ENCODE measurements around the gene BPHL. TPM values are rescaled to one million over a fixed set of nuclear protein-coding genes. Genes with fewer than 3 reads are reported as not detected.

The BPHL gene
- total RNA-seq, 2 experiments from 2014 or later = 8.4 to 9.5 TPM

GRCh38 chr6:3085074-3085473, 33.4 kb upstream of the BPHL start:
- no peak overlapping the region for H3K4me3 Mint-ChIP-seq
- ATAC-seq (no peak), DNase-seq (no peak)
- peaks cover 42% of the 10 kb centered on the region for H3K36me3 Mint-ChIP-seq (ENCODE audit: low read depth)
- no peak overlapping the region for H3K27ac Mint-ChIP-seq
- TF ChIP-seq CTCF (IDR thresholded peaks at IDR 0.05) = no peak
- no peaks in the 10 kb centered on the region for H3K27me3 Mint-ChIP-seq
- intact Hi-C loops (cut with micrococcal nuclease) = no loop called here
- peaks cover 5% of the 10 kb centered on the region for H3K4me1 Mint-ChIP-seq (ENCODE audit: low read depth)
- POLR2A ChIA-PET = interaction anchor here (2.0 kb wide), 1 partner anchor 9 kb away, joined by 8 read pairs; no protein-coding TSS in a partner anchor
- CTCF ChIA-PET = no interaction called here
- no peaks in the 10 kb centered on the region for H3K9me3 Mint-ChIP-seq

DNA sequence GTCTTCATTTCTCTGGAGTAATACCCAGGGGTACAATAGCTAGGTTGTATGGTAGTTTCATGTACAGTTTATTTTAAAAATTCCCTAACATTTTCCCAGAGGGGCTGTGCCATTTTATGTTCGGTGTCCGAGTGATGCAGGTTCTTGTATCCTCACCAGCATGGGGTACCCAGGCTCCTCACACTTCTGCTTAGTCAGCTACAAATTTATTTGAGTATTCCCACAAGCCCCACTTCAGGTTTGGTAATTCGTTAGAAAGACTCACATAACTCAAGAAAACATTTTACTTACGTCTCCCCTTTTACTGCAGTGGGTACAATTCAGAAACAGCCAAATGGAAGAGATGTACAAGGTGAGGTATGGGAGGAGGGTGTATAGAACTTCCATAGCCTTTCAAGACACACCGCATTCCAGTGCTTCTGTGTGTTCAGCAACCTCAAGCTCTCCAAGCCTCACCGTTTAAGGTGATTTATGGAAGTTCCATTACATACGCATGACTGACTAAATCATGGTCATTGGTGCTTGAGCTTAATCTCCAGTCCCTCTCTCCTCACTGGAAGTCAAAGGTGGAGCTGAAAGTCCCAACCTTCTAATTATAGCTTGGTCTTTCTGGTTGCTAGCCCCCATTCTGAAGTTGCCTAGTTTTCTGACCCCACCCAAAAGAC, 32.1 kb upstream of the BPHL start:
- ChIA-PET CTCF (no interaction called here), POLR2A (interaction anchor here (1.0 to 2.0 kb wide), 2 partner anchors 11 to 15 kb away, joined by 3 to 8 read pairs; no protein-coding TSS in a partner anchor)
- Mint-ChIP-seq H3K27ac (peak overlapping the region; percentile 3), H3K27me3 (no peaks in the 10 kb centered on the region), H3K36me3 (ENCODE audit: low read depth) (peaks cover 39% of the 10 kb centered on the region), H3K4me1 (ENCODE audit: low read depth) (peaks cover 5% of the 10 kb centered on the region), H3K4me3 (no peak overlapping the region), H3K9me3 (no peaks in the 10 kb centered on the region)
- TF ChIP-seq CTCF (IDR thresholded peaks at IDR 0.05) = no peak
- ATAC-seq (no peak), DNase-seq (no peak)
- intact Hi-C loops (cut with micrococcal nuclease) = no loop called here

- TF ChIP-seq CTCF (IDR thresholded peaks at IDR 0.05) = no peak
- Mint-ChIP-seq H3K9me3 (no peaks in the 10 kb centered on the region), H3K27me3 (no peaks in the 10 kb centered on the region), H3K36me3 (ENCODE audit: low read depth) (peaks cover 33% of the 10 kb centered on the region), H3K27ac (peak overlapping the region; percentile 31), H3K4me1 (ENCODE audit: low read depth) (peaks cover 5% of the 10 kb centered on the region), H3K4me3 (no peak overlapping the region)
- ATAC-seq (peak; percentile 51), DNase-seq (peak; percentile 29)
- ChIA-PET CTCF (no interaction called here), POLR2A (interaction anchor here (0.7 kb wide), 1 partner anchor 20 kb away, joined by 3 read pairs; the partner anchor contains the start of gene RIPK1)
- intact Hi-C loops (cut with micrococcal nuclease) = no loop called here
These were observed 30.1 kb upstream of the BPHL start for GRCh38 chr6:3088446-3088845.

DNA sequence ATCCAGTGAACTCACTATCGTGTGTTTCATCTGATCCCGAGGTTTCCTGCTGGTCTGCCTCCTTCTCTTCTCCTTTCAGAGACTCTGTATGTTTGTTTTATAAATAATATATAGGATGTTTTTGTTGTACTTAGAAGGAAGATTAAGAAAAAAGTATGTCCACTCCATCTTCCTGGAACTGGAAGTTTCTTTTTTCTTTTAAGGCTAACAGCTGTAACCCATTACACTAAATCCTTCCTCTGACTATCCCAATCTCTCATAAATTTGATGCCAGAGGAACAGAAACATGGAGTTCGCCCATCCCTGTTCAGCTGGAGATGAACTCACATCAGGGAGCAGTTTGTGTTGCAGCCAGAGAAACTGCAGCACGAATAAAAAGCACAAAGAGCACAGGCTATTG, 29.5 kb upstream of the BPHL start:
- no peak for TF ChIP-seq CTCF (IDR thresholded peaks at IDR 0.05)
- Mint-ChIP-seq H3K36me3 (ENCODE audit: low read depth) (peaks cover 31% of the 10 kb centered on the region), H3K27ac (no peak overlapping the region), H3K27me3 (no peaks in the 10 kb centered on the region), H3K9me3 (no peaks in the 10 kb centered on the region), H3K4me3 (no peak overlapping the region), H3K4me1 (ENCODE audit: low read depth) (peaks cover 5% of the 10 kb centered on the region)
- intact Hi-C loops (cut with micrococcal nuclease) = no loop called here
- POLR2A ChIA-PET = interaction anchor here (0.7 kb wide), 1 partner anchor 21 kb away, joined by 3 read pairs; the partner anchor contains the start of gene RIPK1
- ATAC-seq (no peak), DNase-seq (no peak)
- CTCF ChIA-PET = no interaction called here

- ATAC-seq = no peak
- POLR2A ChIA-PET = no interaction called here
These were observed 28.5 kb upstream of the BPHL start for GRCh38 chr6:3090013-3090412.

More at GRCh38 chr6:3090013-3090412, 28.5 kb upstream of the BPHL start:
- DNase-seq = no peak
- H3K9me3 Mint-ChIP-seq = no peaks in the 10 kb centered on the region
- TF ChIP-seq CTCF (IDR thresholded peaks at IDR 0.05) = no peak
- no peaks in the 10 kb centered on the region for H3K27me3 Mint-ChIP-seq
- no peak overlapping the region for H3K4me3 Mint-ChIP-seq
- H3K4me1 Mint-ChIP-seq (ENCODE audit: low read depth) = peaks cover 5% of the 10 kb centered on the region
- intact Hi-C loops (cut with micrococcal nuclease) = no loop called here
- H3K27ac Mint-ChIP-seq = no peak overlapping the region
- CTCF ChIA-PET = no interaction called here
- peaks cover 26% of the 10 kb centered on the region for H3K36me3 Mint-ChIP-seq (ENCODE audit: low read depth)

Data from activated CD8-positive, alpha-beta T cell treated with anti-CD3 and anti-CD28 coated beads for 36 hours (primary cell).